SK-N-MC (cell line): Measurements from ENCODE around the gene TMEM131.
"Not testable (repeated sequence)": the region's sequence is repeated elsewhere in the genome, so short reads cannot be mapped to it uniquely, and the experiment has no call there.

Source experiments
- DNase-seq: peaks from one replicate; pipeline ENCODE4 v3.0.0-alpha.2; 2011; ENCODE audit warnings: low read depth, low spot score
- H3K27ac ChIP-seq: fragments of 200-600 bp; sonication (generic); 2 replicates; pipeline ENCODE4 v1.5.1; 2016; ENCODE audit warnings: mixed run types
- H3K36me3 ChIP-seq: fragments of 200-600 bp; sonication (generic); 2 replicates; pipeline ENCODE4 v1.6.1; 2017; ENCODE audit warnings: antibody characterized with exemption, low read length, mixed read lengths; ENCODE audit not compliant: insufficient read depth
- H3K4me3 ChIP-seq: fragments of 200-600 bp; sonication (generic); 2 replicates; pipeline ENCODE4 v1.5.1; 2016
- H3K9ac ChIP-seq: fragments of 200-600 bp; sonication (generic); 2 replicates; pipeline ENCODE4 v1.8.0; 2017; ENCODE audit warnings: mixed run types, mixed read lengths; ENCODE audit not compliant: insufficient read length
- H3K9me3 ChIP-seq: fragments of 200-600 bp; sonication (generic); 2 replicates; pipeline ENCODE4 v1.6.1; 2017; ENCODE audit warnings: low read depth, mild to moderate bottlenecking, antibody characterized with exemption, low read length, moderate library complexity, mixed read lengths
- EZH2 ChIP-seq: fragments of 200-600 bp; sonication (generic); IDR thresholded peaks from one replicate; pipeline ENCODE4 v1.6.1; 2017; ENCODE audit warnings: antibody characterized with exemption
- FOXP2 ChIP-seq: optimal IDR thresholded peaks from 2 replicates; pipeline ENCODE3; 2011; ENCODE audit warnings: mild to moderate bottlenecking, moderate library complexity; ENCODE audit not compliant: insufficient read depth; ENCODE audit errors: extremely low read length, control extremely low read depth
- POLR2AphosphoS5 ChIP-seq: IDR thresholded peaks from 2 replicates; pipeline ENCODE4 v1.6.1; 2012; ENCODE audit warnings: mild to moderate bottlenecking, low read depth, low read length, borderline replicate concordance

The TMEM131 gene

GRCh38 chr2:97714950-97715652 is 280.6 kb downstream of the TMEM131 start:
- Histone ChIP-seq H3K4me3 (no peak overlapping the region), H3K9ac (no peak overlapping the region), H3K9me3 (no peaks in the 10 kb centered on the region), H3K36me3 (no peaks in the 10 kb centered on the region), H3K27ac (no peak overlapping the region)
- DNase-seq, result no peak
- no peak for TF ChIP-seq POLR2AphosphoS5
- no peak for TF ChIP-seq EZH2
- no peak for TF ChIP-seq FOXP2

- Histone ChIP-seq H3K9me3 (no peaks in the 10 kb centered on the region), H3K9ac (no peak overlapping the region), H3K36me3 (no peaks in the 10 kb centered on the region), H3K4me3 (no peak overlapping the region), H3K27ac (no peak overlapping the region)
- TF ChIP-seq POLR2AphosphoS5, result no peak
- TF ChIP-seq FOXP2, result no peak
- no peak for TF ChIP-seq EZH2
- DNase-seq, result no peak
These were observed 281.4 kb downstream of the TMEM131 start for GRCh38 chr2:97714084-97714949.

GRCh38 chr2:97713296-97714083 is 282.3 kb downstream of the TMEM131 start, which contains the start of gene ZAP70:
TSS of gene ZAP70 (plus strand) at chr2:97713576. CDS start at chr2:97724037, 10,461 bp downstream.
- no peaks in the 10 kb centered on the region for H3K9me3 ChIP-seq
- no peak for DNase-seq
- TF ChIP-seq EZH2, result no peak
- H3K36me3 ChIP-seq, result no peaks in the 10 kb centered on the region
- H3K4me3 ChIP-seq, result no peak within 1 kb of the TSS
- H3K9ac ChIP-seq, result no peak within 1 kb of the TSS
- no peak within 1 kb of the TSS for H3K27ac ChIP-seq

- Histone ChIP-seq H3K9ac (no peak overlapping the region), H3K9me3 (no peaks in the 10 kb centered on the region), H3K4me3 (no peak overlapping the region), H3K27ac (no peak overlapping the region), H3K36me3 (no peaks in the 10 kb centered on the region)
- no peak for DNase-seq
- TF ChIP-seq POLR2AphosphoS5, result no peak
- no peak for TF ChIP-seq EZH2
- TF ChIP-seq FOXP2, result no peak
These were observed 283.0 kb downstream of the TMEM131 start for GRCh38 chr2:97712693-97713295.

GRCh38 chr2:97712175-97712574 is 283.6 kb downstream of the TMEM131 start:
- H3K9ac ChIP-seq, H3K9me3 ChIP-seq, H3K4me3 ChIP-seq, H3K27ac ChIP-seq, H3K36me3 ChIP-seq, DNase-seq: not testable (repeated sequence)

GRCh38 chr2:97711394-97711711 is 284.4 kb downstream of the TMEM131 start:
- Histone ChIP-seq H3K9me3 (no peaks in the 10 kb centered on the region), H3K4me3 (no peak overlapping the region), H3K36me3 (no peaks in the 10 kb centered on the region), H3K27ac (no peak overlapping the region), H3K9ac (no peak overlapping the region)
- DNase-seq, result no peak
- TF ChIP-seq FOXP2, result no peak
- TF ChIP-seq EZH2, result no peak
- no peak for TF ChIP-seq POLR2AphosphoS5

GRCh38 chr2:97708608-97709007 is 287.1 kb downstream of the TMEM131 start:
- Histone ChIP-seq H3K4me3 (no peak overlapping the region), H3K27ac (no peak overlapping the region), H3K9me3 (no peaks in the 10 kb centered on the region), H3K9ac (no peak overlapping the region), H3K36me3 (no peaks in the 10 kb centered on the region)
- no peak for DNase-seq
- TF ChIP-seq EZH2, result no peak
- no peak for TF ChIP-seq FOXP2

GRCh38 chr2:97708048-97708380 is 287.7 kb downstream of the TMEM131 start:
- Histone ChIP-seq H3K27ac (no peak overlapping the region), H3K4me3 (no peak overlapping the region), H3K9me3 (no peaks in the 10 kb centered on the region), H3K36me3 (no peaks in the 10 kb centered on the region), H3K9ac (no peak overlapping the region)
- no peak for DNase-seq
- TF ChIP-seq FOXP2, result no peak
- no peak for TF ChIP-seq POLR2AphosphoS5
- no peak for TF ChIP-seq EZH2
